ENCODE data around the gene EFCAB6.

EFCAB6 gene

GRCh38 chr22:43840851-43841250, 28.7 kb upstream of the EFCAB6 start:
- no peak overlapping the region for H3K4me3 ChIP-seq (ENCODE audit: low read length)
- H3F3A ChIP-seq (ENCODE audit: control insufficient read depth, insufficient read depth), result no peaks in the 10 kb centered on the region
- no peaks in the 10 kb centered on the region for H3K36me3 ChIP-seq (ENCODE audit: control insufficient read depth, low read length)
- TF ChIP-seq CTCF (IDR thresholded peaks at IDR 0.05; ENCODE audit: low read depth, low read length, poor library complexity, severe bottlenecking), result no peak
- no peak overlapping the region for H3K4me2 ChIP-seq (ENCODE audit: low read length)
- no peaks in the 10 kb centered on the region for H3K4me1 ChIP-seq (ENCODE audit: control insufficient read depth, low read length)
- H3K27ac ChIP-seq (ENCODE audit: low read depth, low read length), result no peak overlapping the region
- no peaks in the 10 kb centered on the region for H3K27me3 ChIP-seq (ENCODE audit: control insufficient read depth, low read length)
- no peaks in the 10 kb centered on the region for H3K79me2 ChIP-seq (ENCODE audit: control insufficient read depth, low read length)
- no peaks in the 10 kb centered on the region for H3K9me2 ChIP-seq (replicated peaks; ENCODE audit: control insufficient read depth, low read length)
- H3K9me3 ChIP-seq (ENCODE audit: control insufficient read depth, insufficient read depth, low read length), result no peaks in the 10 kb centered on the region
- no peaks in the 10 kb centered on the region for H4K20me1 ChIP-seq (ENCODE audit: control insufficient read depth, insufficient read depth, low read depth, low read length)

- H3K4me2 ChIP-seq (ENCODE audit: low read length), result no peak overlapping the region
- H3K4me1 ChIP-seq (ENCODE audit: control insufficient read depth, low read length), result no peaks in the 10 kb centered on the region
- no peaks in the 10 kb centered on the region for H3K79me2 ChIP-seq (ENCODE audit: control insufficient read depth, low read length)
- no peaks in the 10 kb centered on the region for H3K27me3 ChIP-seq (ENCODE audit: control insufficient read depth, low read length)
- TF ChIP-seq CTCF (IDR thresholded peaks at IDR 0.05; ENCODE audit: low read depth, low read length, poor library complexity, severe bottlenecking), result no peak
- no peaks in the 10 kb centered on the region for H3K36me3 ChIP-seq (ENCODE audit: control insufficient read depth, low read length)
- no peaks in the 10 kb centered on the region for H3F3A ChIP-seq (ENCODE audit: control insufficient read depth, insufficient read depth)
- no peak overlapping the region for H3K27ac ChIP-seq (ENCODE audit: low read depth, low read length)
- H3K9me2 ChIP-seq (replicated peaks; ENCODE audit: control insufficient read depth, low read length), result no peaks in the 10 kb centered on the region
- H4K20me1 ChIP-seq (ENCODE audit: control insufficient read depth, insufficient read depth, low read depth, low read length), result no peaks in the 10 kb centered on the region
- no peak overlapping the region for H3K4me3 ChIP-seq (ENCODE audit: low read length)
- no peaks in the 10 kb centered on the region for H3K9me3 ChIP-seq (ENCODE audit: control insufficient read depth, insufficient read depth, low read length)
Measured at GRCh38 chr22:43840431-43840830, 28.3 kb upstream of the EFCAB6 start.

- Histone ChIP-seq H3K4me3 (ENCODE audit: low read length) (no peak overlapping the region), H3K4me1 (ENCODE audit: control insufficient read depth, low read length) (no peaks in the 10 kb centered on the region), H3K79me2 (ENCODE audit: control insufficient read depth, low read length) (no peaks in the 10 kb centered on the region), H3K27ac (ENCODE audit: low read depth, low read length) (no peak overlapping the region), H3K9me3 (ENCODE audit: control insufficient read depth, insufficient read depth, low read length) (no peaks in the 10 kb centered on the region), H3K4me2 (ENCODE audit: low read length) (no peak overlapping the region), H3K27me3 (ENCODE audit: control insufficient read depth, low read length) (no peaks in the 10 kb centered on the region), H3K36me3 (ENCODE audit: control insufficient read depth, low read length) (no peaks in the 10 kb centered on the region), H3F3A (ENCODE audit: control insufficient read depth, insufficient read depth) (no peaks in the 10 kb centered on the region), H3K9me2 (replicated peaks; ENCODE audit: control insufficient read depth, low read length) (no peaks in the 10 kb centered on the region), H4K20me1 (ENCODE audit: control insufficient read depth, insufficient read depth, low read depth, low read length) (no peaks in the 10 kb centered on the region)
- no peak for TF ChIP-seq EZH2phosphoT487 (IDR thresholded peaks at IDR 0.05; ENCODE audit: borderline replicate concordance, low read length)
- no peak for TF ChIP-seq CTCF (IDR thresholded peaks at IDR 0.05; ENCODE audit: low read depth, low read length, poor library complexity, severe bottlenecking)
Measured at GRCh38 chr22:43839781-43840180, 27.7 kb upstream of the EFCAB6 start.

All from DOHH2 (cell line).